GM18520 (cell line): ENCODE data around the gene ARHGAP28.

ENCODE experiments used
- ATAC-seq: cut with Tn5 transposase; IDR thresholded peaks from one replicate; pipeline ENCODE4 v1.9.1; 2021; ENCODE audit not compliant: unreplicated experiment

The ARHGAP28 gene

GRCh38 chr18:6859676-6860422, 130.3 kb downstream of the ARHGAP28 start:
- no peak for ATAC-seq

- ATAC-seq: no peak
Measured at GRCh38 chr18:6860804-6861448, 131.4 kb downstream of the ARHGAP28 start.

GRCh38 chr18:6865251-6865650, 135.7 kb downstream of the ARHGAP28 start:
- ATAC-seq: no peak

- no peak for ATAC-seq
Measured at GRCh38 chr18:6866552-6867085, 137.1 kb downstream of the ARHGAP28 start.

- no peak for ATAC-seq
Measured at GRCh38 chr18:6868033-6868432, 138.5 kb downstream of the ARHGAP28 start.

- no peak for ATAC-seq
Measured at GRCh38 chr18:6871566-6871965, 142.1 kb downstream of the ARHGAP28 start.

- ATAC-seq: no peak
Measured at GRCh38 chr18:6873040-6873751, 143.7 kb downstream of the ARHGAP28 start.

- ATAC-seq: no peak
Measured at GRCh38 chr18:6874315-6874714, 144.8 kb downstream of the ARHGAP28 start.

GRCh38 chr18:6875749-6876148, 146.2 kb downstream of the ARHGAP28 start:
- no peak for ATAC-seq

- no peak for ATAC-seq
Measured at GRCh38 chr18:6876641-6877041, 147.1 kb downstream of the ARHGAP28 start.

GRCh38 chr18:6877288-6877687, 147.8 kb downstream of the ARHGAP28 start:
- ATAC-seq: no peak

GRCh38 chr18:6878556-6879297, 149.2 kb downstream of the ARHGAP28 start:
- ATAC-seq: no peak

- no peak for ATAC-seq
Measured at GRCh38 chr18:6879508-6880195, 150.1 kb downstream of the ARHGAP28 start.

- ATAC-seq: no peak
Measured at GRCh38 chr18:6881034-6881820, 151.7 kb downstream of the ARHGAP28 start.

- ATAC-seq: no peak
Measured at GRCh38 chr18:6882401-6882800, 152.9 kb downstream of the ARHGAP28 start.

- ATAC-seq: no peak
Measured at GRCh38 chr18:6885006-6885481, 155.5 kb downstream of the ARHGAP28 start.

- no peak for ATAC-seq
Measured at GRCh38 chr18:6885992-6886796, 156.7 kb downstream of the ARHGAP28 start.

GRCh38 chr18:6886797-6887330, 157.3 kb downstream of the ARHGAP28 start:
- no peak for ATAC-seq
